Transverse colon (tissue), 4 donors: ENCODE data around the gene SUN2. TPM values are rescaled to one million over a fixed set of nuclear protein-coding genes. Genes with fewer than 3 reads are reported as not detected.

Experiments
- DNase-seq: peaks from one replicate; pipeline ENCODE4 v3.0.0-alpha.2; 2019
- H3K27ac ChIP-seq, 4 donors: fragments of 200-600 bp; sonication (generic); 2 replicates each; pipeline ENCODE4 v1.5.1; 2016 to 2018; ENCODE audit warnings: inconsistent platforms in 4 of 4
- H3K27me3 ChIP-seq: fragments of 200-600 bp; sonication (generic); 2 replicates; pipeline ENCODE4 v1.5.1; 2017; ENCODE audit warnings: inconsistent platforms
- H3K36me3 ChIP-seq, 4 donors: fragments of 200-600 bp; sonication (generic); 2 replicates each; pipeline ENCODE4 v1.5.1; 2017 to 2019; ENCODE audit warnings: inconsistent platforms in 4 of 4
- H3K4me1 ChIP-seq, 4 donors: fragments of 200-600 bp; sonication (generic); 2 replicates each; pipeline ENCODE4 v1.5.1; 2017 to 2020; ENCODE audit warnings: inconsistent platforms in 4 of 4
- H3K4me3 ChIP-seq, 4 donors: fragments of 200-600 bp; sonication (generic); 1 replicate in 1 of 4; 2 replicates in 3 of 4; pipeline versions ENCODE4 v1.5.1 to v1.6.1; 2017 to 2019; ENCODE audit warnings: inconsistent platforms in 4 of 4
- H3K9me3 ChIP-seq, 2 donors: fragments of 200-600 bp; sonication (generic); 2 replicates each; pipeline ENCODE4 v1.5.1; 2017 to 2019; ENCODE audit warnings: inconsistent platforms in 2 of 2
- CTCF ChIP-seq, 5 experiments: fragments of 200-600 bp in 3 of 5; fragments of 450-650 bp in 2 of 5; sonication (generic) in 3 of 5; IDR thresholded peaks; 1 replicate in 2 of 5; 2 replicates in 3 of 5; pipeline ENCODE4 v1.5.1; 2016 to 2017; ENCODE audit warnings: antibody characterized with exemption in 5 of 5, inconsistent platforms in 3 of 5, mild to moderate bottlenecking in 2 of 5, moderate library complexity in 1 of 5
- EP300 ChIP-seq: sonication (generic); formaldehyde crosslinking; IDR thresholded peaks from one replicate; pipeline ENCODE4 v1.6.1; 2017; ENCODE audit warnings: antibody characterized with exemption, low read depth
- POLR2A ChIP-seq: fragments of 450-650 bp; IDR thresholded peaks from one replicate; pipeline ENCODE4 v1.6.1; 2016; ENCODE audit warnings: antibody characterized with exemption, mild to moderate bottlenecking, moderate library complexity
- POLR2AphosphoS5 ChIP-seq, 3 donors: sonication (generic); formaldehyde crosslinking; IDR thresholded peaks; one replicate each; pipeline ENCODE4 v1.6.1; 2016; ENCODE audit warnings: antibody characterized with exemption in 3 of 3
- WGBS, 2 donors: methylation state at CpG; one replicate each; pipeline ENCODE4 v1.1.5; 2018; ENCODE audit warnings: low coverage in 1 of 2; 5-methylcytosine and 5-hydroxymethylcytosine counted together
- in situ Hi-C, 4 donors: fragments of 200-750 bp; cut with MboI; loops; one replicate each; pipeline versions ENCODE4 v1.15.0 to v1.15.1; 2017; ENCODE audit warnings: low sequenced_read_pairs in 3 of 4, low pct_ligation_motif_present in 1 of 4, low pct_unique_long_range_greater_than_20kb in 1 of 4
- intact Hi-C: fragments of 100-400 bp; cut with DNase I; formaldehyde crosslinking; loops from one replicate; pipeline ENCODE4 v1.15.1; 2023; ENCODE audit warnings: low total_unique reads
- total RNA-seq, 4 donors: library from RNA; depleted of rRNA; stranded (reverse); fragments of >200 nt; gene quantifications; one replicate each; pipeline ENCODE4 v1.1.0, GENCODE V29; 2016

SUN2 gene
- total RNA-seq, 4 donors from 2014 or later = 168 to 523 (median 216) TPM

- in situ Hi-C loops = no loop called here
- Histone ChIP-seq H3K4me3 (peak overlapping the region; percentile 60 to 88 (median 72)), H3K4me1 (peaks cover 3 to 21% (median 13%) of the 10 kb centered on the region in 4 donors), H3K27me3 (no peaks in the 10 kb centered on the region), H3K27ac (peak overlapping the region; percentile 72 to 89 (median 82)), H3K36me3 (no peaks in the 10 kb centered on the region), H3K9me3 (no peaks in the 10 kb centered on the region)
- TF ChIP-seq POLR2AphosphoS5 (IDR thresholded peaks at IDR 0.05) (no peak), EP300 (no peak), CTCF (IDR thresholded peaks at IDR 0.05) (no peak), POLR2A (no peak)
- DNase-seq = no peak
- 21 to 29% methylated on average over 6 to 9 of the region's 9 CpGs for whole genome bisulfite sequencing, 2 donors
- intact Hi-C loops = loop anchor here (10.0 kb wide), 1 partner anchor 51 kb away; the partner anchor contains the start of gene NPTXR
Measured at GRCh38 chr22:38793317-38793716, 37.5 kb upstream of the SUN2 start.

DNA sequence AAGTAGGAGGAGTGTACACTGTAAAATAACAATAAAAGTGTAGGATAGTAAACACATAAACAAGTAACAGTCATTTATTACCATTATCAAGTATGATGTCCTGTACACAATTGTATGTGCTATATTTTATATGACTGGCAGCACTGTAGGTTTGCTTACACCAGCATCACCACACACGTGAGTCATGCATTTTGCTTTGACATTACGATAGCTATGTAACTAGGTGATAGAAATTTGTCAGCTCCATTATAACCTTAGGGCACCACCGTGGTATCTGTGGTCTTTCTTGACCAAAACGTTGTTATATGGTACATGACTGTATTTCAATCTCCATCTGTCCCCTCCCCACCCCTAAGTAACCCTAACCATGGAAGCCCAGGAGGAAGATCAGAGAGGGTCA, 37.0 kb upstream of the SUN2 start:
- in situ Hi-C loops (no loop called here), intact Hi-C loops (loop anchor here (10.0 kb wide), 1 partner anchor 52 kb away; the partner anchor contains the start of gene NPTXR)
- TF ChIP-seq CTCF (IDR thresholded peaks at IDR 0.05) = no peak
- TF ChIP-seq EP300 = no peak
- TF ChIP-seq POLR2A = no peak
- no peak for TF ChIP-seq POLR2AphosphoS5 (IDR thresholded peaks at IDR 0.05)
- WGBS, 2 donors = 59 to 64% methylated on average over 4 of the region's 4 CpGs
- Histone ChIP-seq H3K4me1 (peaks cover 3 to 25% (median 15%) of the 10 kb centered on the region in 4 donors), H3K36me3 (no peaks in the 10 kb centered on the region), H3K27ac (peak overlapping the region in 3 of 4 donors; percentile 72 to 89 (median 83)), H3K27me3 (no peaks in the 10 kb centered on the region), H3K9me3 (no peaks in the 10 kb centered on the region), H3K4me3 (peak overlapping the region in 1 of 4 donors; percentile 68)
- DNase-seq = no peak

- WGBS, 2 donors = 90 to 93% methylated on average over 3 to 4 of the region's 4 CpGs
- H3K27me3 ChIP-seq = no peaks in the 10 kb centered on the region
- DNase-seq = no peak
- TF ChIP-seq CTCF (IDR thresholded peaks at IDR 0.05) = no peak
- no peak for TF ChIP-seq POLR2A
- TF ChIP-seq EP300 = no peak
- in situ Hi-C loops = no loop called here
- intact Hi-C loops = loop anchor here (5.0 to 10.0 kb wide), 2 partner anchors 55 to 1543 kb away; partner anchors contain the start of gene NPTXR
- H3K4me1 ChIP-seq = peaks cover 3 to 25% (median 16%) of the 10 kb centered on the region in 4 donors
- no peaks in the 10 kb centered on the region for H3K9me3 ChIP-seq
- no peaks in the 10 kb centered on the region for H3K36me3 ChIP-seq
- no peak overlapping the region for H3K27ac ChIP-seq
- H3K4me3 ChIP-seq = no peak overlapping the region
Measured at GRCh38 chr22:38789606-38790005, 33.8 kb upstream of the SUN2 start.

DNA sequence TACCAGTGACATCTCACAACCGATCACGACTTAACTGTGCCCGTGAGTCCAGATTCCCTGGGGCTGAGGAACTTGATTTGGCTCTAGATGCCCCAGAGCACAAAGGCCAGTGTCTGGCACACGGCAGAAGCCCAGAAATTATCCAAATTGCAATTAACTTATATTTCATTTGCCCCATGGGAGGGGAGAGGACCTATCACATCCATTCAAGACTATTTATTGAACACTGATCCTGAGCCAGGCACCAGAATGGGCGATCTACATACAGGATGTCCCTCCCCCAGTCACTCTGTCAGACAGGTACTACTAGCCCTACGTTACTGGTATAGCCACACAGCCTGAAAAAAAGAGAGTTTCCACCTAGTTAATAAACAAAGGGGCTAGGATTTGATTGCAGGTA, 33.0 kb upstream of the SUN2 start:
- H3K4me1 ChIP-seq = peaks cover 0 to 22% (median 14%) of the 10 kb centered on the region in 4 donors
- H3K27me3 ChIP-seq = no peaks in the 10 kb centered on the region
- no peaks in the 10 kb centered on the region for H3K36me3 ChIP-seq
- 36 to 56% methylated on average over 3 to 6 of the region's 6 CpGs for WGBS, 2 donors
- no peaks in the 10 kb centered on the region for H3K9me3 ChIP-seq
- peak overlapping the region; percentile 40 to 73 (median 58) for H3K27ac ChIP-seq
- in situ Hi-C loops (no loop called here), intact Hi-C loops (loop anchor here (5.0 kb wide), 1 partner anchor 1543 kb away; no protein-coding TSS in a partner anchor)
- TF ChIP-seq POLR2A (no peak), CTCF (IDR thresholded peaks at IDR 0.05) (no peak), EP300 (no peak), POLR2AphosphoS5 (IDR thresholded peaks at IDR 0.05) (no peak)
- DNase-seq = no peak
- no peak overlapping the region for H3K4me3 ChIP-seq
